ENCODE data around the gene MACROH2A2.
"Not testable (repeated sequence)": the region's sequence is repeated elsewhere in the genome, so short reads cannot be mapped to it uniquely, and the experiment has no call there.

Gene MACROH2A2

GRCh38 chr10:70096705-70097420 is 44.2 kb downstream of the MACROH2A2 start:
- no peak overlapping the region for H3K27ac ChIP-seq
- no peak overlapping the region for H3K4me3 ChIP-seq

GRCh38 chr10:70097459-70097858 is 44.8 kb downstream of the MACROH2A2 start:
- Histone ChIP-seq H3K4me3 (no peak overlapping the region), H3K27ac (no peak overlapping the region)

- no peak overlapping the region for H3K27ac ChIP-seq
- no peak overlapping the region for H3K4me3 ChIP-seq
Observed at GRCh38 chr10:70098271-70098670, 45.6 kb downstream of the MACROH2A2 start.

- not testable (repeated sequence) for H3K27ac ChIP-seq, H3K4me3 ChIP-seq
Observed at GRCh38 chr10:70101068-70101562, 48.5 kb downstream of the MACROH2A2 start.

- Histone ChIP-seq H3K4me3 (no peak overlapping the region), H3K27ac (no peak overlapping the region)
Observed at GRCh38 chr10:70101668-70102067, 49.0 kb downstream of the MACROH2A2 start.

- peak overlapping the region in 1 of 21 experiments; percentile 7 for H3K27ac ChIP-seq
Observed at GRCh38 chr10:70106958-70107791, 54.5 kb downstream of the MACROH2A2 start.

GRCh38 chr10:70109064-70109729 is 56.6 kb downstream of the MACROH2A2 start:
- no peak overlapping the region for H3K4me3 ChIP-seq
- H3K27ac ChIP-seq = no peak overlapping the region

More at GRCh38 chr10:70106958-70107791, 54.5 kb downstream of the MACROH2A2 start:
- no peak overlapping the region for H3K4me3 ChIP-seq

GRCh38 chr10:70111496-70111895 is 58.9 kb downstream of the MACROH2A2 start:
- Histone ChIP-seq H3K27ac (no peak overlapping the region), H3K4me3 (no peak overlapping the region)

- Histone ChIP-seq H3K4me3 (no peak overlapping the region), H3K27ac (no peak overlapping the region)
Observed at GRCh38 chr10:70112071-70112470, 59.4 kb downstream of the MACROH2A2 start.

- Histone ChIP-seq H3K27ac (no peak overlapping the region), H3K4me3 (no peak overlapping the region)
Observed at GRCh38 chr10:70114902-70115301, 62.3 kb downstream of the MACROH2A2 start.

GRCh38 chr10:70115948-70116682 is 63.5 kb downstream of the MACROH2A2 start:
- Histone ChIP-seq H3K27ac (peak overlapping the region in 1 of 21 experiments; percentile 9), H3K4me3 (no peak overlapping the region)

GRCh38 chr10:70117646-70118045 is 65.0 kb downstream of the MACROH2A2 start:
- Histone ChIP-seq H3K4me3 (no peak overlapping the region), H3K27ac (no peak overlapping the region)

GRCh38 chr10:70118196-70118595 is 65.5 kb downstream of the MACROH2A2 start:
- Histone ChIP-seq H3K27ac (no peak overlapping the region), H3K4me3 (no peak overlapping the region)

GRCh38 chr10:70119197-70119596 is 66.6 kb downstream of the MACROH2A2 start:
- no peak overlapping the region for H3K27ac ChIP-seq
- H3K4me3 ChIP-seq = no peak overlapping the region

GRCh38 chr10:70119623-70120022 is 67.0 kb downstream of the MACROH2A2 start:
- H3K4me3 ChIP-seq = no peak overlapping the region
- H3K27ac ChIP-seq = peak overlapping the region in 3 of 21 experiments; percentile 0 to 41 (median 17)

GRCh38 chr10:70120417-70120816 is 67.8 kb downstream of the MACROH2A2 start:
- H3K4me3 ChIP-seq = no peak overlapping the region
- H3K27ac ChIP-seq = no peak overlapping the region

- Histone ChIP-seq H3K27ac (no peak overlapping the region), H3K4me3 (no peak overlapping the region)
Observed at GRCh38 chr10:70121281-70121949, 68.8 kb downstream of the MACROH2A2 start.

GRCh38 chr10:70122742-70123141 is 70.1 kb downstream of the MACROH2A2 start:
- Histone ChIP-seq H3K27ac (no peak overlapping the region), H3K4me3 (no peak overlapping the region)

- H3K4me3 ChIP-seq, H3K27ac ChIP-seq: not testable (repeated sequence)
Observed at GRCh38 chr10:70123166-70123565, 70.5 kb downstream of the MACROH2A2 start.
